HG03457 (cell line): ENCODE measurements around the gene FAM24A.
"Not testable (repeated sequence)": the region's sequence is repeated elsewhere in the genome, so short reads cannot be mapped to it uniquely, and the experiment has no call there.

Experiments
- ATAC-seq: cut with Tn5 transposase; IDR thresholded peaks from one replicate; pipeline ENCODE4 v1.9.1; 2021; ENCODE audit warnings: moderate number of reproducible peaks; ENCODE audit not compliant: unreplicated experiment

FAM24A gene, protein sequence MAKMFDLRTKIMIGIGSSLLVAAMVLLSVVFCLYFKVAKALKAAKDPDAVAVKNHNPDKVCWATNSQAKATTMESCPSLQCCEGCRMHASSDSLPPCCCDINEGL

DNA sequence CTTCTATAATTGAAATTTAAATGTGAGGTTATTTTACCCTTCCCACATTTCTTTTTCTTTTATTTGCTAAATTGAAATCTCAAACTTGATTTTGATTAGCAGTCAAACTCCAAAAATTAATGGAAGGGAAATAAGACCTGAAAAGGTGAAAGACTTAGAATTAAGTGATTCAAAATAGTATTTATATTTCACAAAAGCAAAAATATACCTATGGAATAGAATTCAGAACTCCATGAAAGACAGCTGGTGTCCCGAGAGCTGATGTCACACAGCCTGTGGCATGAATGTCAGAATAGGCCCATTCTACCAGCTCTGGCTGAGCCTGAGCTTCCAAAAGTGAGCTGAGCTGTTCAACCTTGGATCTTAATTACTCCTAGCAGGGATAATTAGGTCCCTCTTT, at the start of gene FAM24A:
Gene FAM24A (plus strand): TSS at position 301 of the 400 bp plus-strand sequence. CDS start 1,025 bp downstream, outside the sequence.
- ATAC-seq = no peak

- ATAC-seq = no peak
These were observed 48.7 kb upstream of the FAM24A start for GRCh38 chr10:122861711-122862161.

GRCh38 chr10:122863216-122864193, 46.9 kb upstream of the FAM24A start:
- no peak for ATAC-seq

- ATAC-seq = no peak
These were observed 46.2 kb upstream of the FAM24A start for GRCh38 chr10:122864194-122864592.

- no peak for ATAC-seq
These were observed 45.5 kb upstream of the FAM24A start for GRCh38 chr10:122864901-122865300.

DNA sequence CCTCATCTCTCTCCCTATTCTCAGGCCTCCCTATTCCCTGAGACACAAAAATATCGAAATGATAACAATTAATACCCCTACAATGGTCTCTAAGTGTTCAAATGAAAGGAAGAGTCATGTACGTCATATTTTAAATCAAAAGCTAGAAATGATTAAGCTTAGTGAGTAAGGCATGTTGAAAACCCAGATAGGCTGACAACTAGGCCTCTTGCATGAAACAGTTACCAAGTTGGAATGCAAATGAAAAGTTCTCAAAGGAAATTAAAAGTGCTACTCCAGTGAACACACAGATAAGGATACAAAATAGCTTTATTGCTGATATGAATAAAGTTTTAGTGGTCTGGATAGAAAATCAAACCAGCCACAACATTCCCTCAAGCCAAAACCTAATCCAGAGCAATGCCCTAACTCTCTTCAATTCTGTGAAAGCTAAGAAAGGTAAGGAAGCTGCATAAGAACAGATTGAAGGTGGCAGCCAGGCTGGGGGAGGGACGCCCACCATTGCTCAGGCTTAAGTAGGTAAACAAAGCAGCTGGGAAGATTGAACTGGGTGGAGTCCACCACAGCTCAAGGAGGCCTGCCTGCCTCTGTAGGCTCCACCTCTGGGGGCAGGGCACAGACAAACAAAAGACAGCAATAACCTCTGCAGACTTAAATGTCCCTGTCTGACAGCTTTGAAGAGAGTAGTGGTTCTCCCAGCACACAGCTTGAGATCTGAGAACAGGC, 43.5 kb upstream of the FAM24A start:
- not testable (repeated sequence) for ATAC-seq

DNA sequence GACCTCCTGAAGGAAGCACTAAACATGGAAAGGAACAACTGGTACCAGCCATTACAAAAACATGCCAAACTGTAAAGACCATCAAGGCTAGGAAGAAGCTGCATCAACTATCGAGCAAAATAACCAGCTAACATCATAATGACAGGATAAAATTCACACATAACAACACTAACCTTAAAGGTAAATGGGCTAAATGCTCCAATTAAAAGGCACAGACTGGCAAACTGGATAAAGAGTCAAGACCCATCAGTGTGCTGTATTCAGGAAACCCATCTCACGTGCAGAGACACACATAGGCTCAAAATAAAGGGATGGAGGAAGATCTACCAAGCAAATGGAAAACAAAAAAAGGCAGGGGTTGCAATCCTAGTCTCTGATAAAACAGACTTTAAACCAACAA, 41.6 kb upstream of the FAM24A start:
- not testable (repeated sequence) for ATAC-seq

- ATAC-seq = not testable (repeated sequence)
These were observed 38.5 kb upstream of the FAM24A start for GRCh38 chr10:122871947-122872346.

- no peak for ATAC-seq
These were observed 34.5 kb upstream of the FAM24A start for GRCh38 chr10:122875843-122876466.

DNA sequence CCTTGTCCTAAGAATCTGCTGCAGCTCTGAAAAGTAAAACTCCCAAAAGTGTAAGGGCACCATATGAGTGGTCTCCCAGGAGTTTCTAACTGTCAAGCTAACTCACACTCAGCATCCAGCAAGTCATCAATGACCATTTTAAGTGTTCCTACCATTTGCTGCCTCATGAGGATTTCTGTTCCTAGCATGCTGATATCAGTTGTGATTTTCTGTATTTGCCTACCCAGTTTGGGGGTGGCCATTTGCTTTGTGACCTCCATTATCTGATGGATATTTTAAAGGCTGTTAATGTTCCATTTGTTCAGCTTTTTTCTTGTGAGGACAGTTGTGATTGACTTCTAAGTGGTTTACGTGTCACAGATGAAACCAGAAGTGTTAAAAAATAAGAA, 33.9 kb upstream of the FAM24A start:
- ATAC-seq = no peak

GRCh38 chr10:122877264-122877663, 33.1 kb upstream of the FAM24A start:
- no peak for ATAC-seq

- ATAC-seq = peak; percentile 7
These were observed 31.5 kb upstream of the FAM24A start for GRCh38 chr10:122878799-122879338.

DNA sequence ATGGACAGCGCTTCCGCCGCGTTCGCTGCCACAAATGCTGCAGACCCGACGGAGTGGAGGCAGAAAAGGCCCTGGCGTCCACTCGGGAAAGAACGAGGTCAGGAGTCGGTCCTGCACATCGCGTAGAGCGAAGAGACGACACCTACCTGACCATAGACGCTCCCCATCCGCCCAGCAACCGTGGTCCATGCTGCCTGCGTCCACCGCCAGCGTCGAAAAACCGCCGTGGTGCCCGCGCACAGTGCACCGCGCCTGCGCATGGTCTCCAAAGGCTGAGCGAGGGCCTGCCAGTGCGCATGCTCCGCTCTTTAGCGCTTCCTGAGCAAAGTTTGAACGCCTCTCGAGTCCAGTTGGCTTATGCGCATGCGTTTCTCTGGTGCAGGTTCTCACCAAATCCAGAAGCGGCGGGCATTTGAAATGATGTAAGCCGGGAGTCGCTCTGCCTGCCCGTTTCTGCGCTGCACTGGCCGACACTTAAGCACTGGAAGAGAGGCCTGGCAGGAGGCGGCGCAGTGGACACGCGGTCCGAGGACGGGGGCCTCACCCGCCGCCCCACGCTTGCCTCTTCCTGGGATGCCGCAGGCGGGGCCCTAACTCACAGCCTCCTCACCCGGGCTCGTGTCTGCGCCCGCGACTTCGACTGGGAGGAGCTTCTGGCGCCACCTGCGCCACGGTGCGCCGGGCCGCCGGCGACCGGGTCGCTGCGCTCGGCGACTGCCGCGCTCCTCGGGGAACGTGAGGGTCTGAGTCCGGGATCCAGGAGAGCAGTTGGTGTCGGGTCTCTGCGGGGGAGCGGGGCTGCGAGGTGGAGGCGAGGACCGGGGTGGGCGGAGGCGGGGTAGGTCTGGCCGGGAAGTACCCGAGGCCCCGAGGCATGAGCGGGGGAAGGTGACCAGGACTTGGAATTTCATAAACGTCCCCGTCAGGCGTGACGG, 30.8 kb upstream of the FAM24A start, which contains the start of gene FAM24B:
Gene FAM24B (minus strand): TSS at position 243 of the 935 bp plus-strand sequence. CDS start 29,066 bp downstream, outside the sequence.
- ATAC-seq = peak; percentile 67

DNA sequence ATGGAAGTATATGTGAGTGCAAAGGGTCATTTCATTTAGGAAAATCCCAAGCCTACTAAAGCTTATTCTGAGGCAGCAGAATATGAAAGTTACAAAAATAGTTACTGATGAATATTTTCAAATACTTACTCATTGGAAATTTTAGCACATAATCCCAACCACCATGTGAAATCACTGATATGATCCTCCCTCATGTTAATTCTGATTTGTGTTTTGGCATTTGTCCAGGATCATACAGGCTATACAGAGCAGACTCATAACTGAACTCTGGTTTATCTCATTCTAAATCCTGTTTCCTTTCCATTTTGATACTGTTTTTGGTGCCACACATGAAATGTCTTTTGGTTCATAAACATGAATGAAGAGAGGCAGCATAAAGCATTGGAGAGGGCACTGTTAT, 27.6 kb upstream of the FAM24A start:
- ATAC-seq = no peak

DNA sequence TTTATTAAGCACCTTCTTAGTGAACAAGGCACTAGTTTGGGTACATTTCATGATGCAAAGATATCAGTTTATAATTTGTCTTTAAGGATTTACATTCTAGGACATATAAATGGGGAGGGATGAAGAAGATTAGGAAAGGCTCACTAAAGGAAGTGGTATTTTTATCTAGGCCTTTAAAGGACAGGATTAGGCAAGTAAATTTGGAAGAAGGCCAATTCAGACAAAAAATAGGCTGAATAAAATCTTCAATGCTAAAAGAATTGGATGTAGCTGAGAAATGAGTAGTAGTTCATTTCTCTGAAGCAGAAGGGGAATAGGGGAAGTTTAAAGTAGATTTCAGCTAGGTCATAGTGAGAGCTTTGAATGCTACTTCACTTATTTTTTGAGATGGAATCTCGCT, 26.2 kb upstream of the FAM24A start:
- ATAC-seq = no peak

DNA sequence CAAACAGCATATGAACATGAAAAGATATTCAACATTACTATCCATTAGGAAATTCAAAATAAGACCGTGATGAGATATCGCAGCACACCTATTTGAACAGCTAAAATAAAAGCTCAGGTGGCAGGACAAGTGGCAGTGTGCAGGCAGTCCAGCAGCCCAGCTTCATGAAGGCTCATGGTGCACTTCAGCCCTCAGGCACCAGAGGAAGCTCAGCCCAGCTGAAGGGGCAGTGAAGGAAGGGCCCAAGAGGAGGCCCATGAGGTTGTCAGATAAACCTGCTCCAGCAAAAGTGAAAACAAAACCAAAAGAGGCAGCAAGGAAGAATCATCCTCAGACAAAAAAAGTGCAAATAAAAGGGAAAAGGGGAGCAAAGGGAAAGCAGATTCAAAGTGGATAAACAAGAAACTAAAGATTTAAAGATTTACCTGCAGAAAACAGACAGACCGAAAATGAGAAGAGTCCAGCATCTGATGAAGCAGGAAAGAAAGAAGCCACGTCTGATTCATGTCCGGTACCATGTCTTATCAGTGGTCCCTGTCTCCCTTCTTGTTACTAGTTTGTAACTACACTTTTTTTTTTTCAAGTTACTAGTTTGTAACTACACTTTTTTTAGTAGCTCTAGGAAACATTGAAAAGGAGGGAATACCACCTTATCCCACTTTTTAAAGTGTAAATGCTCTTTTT, 16.0 kb upstream of the FAM24A start:
- ATAC-seq = no peak

- ATAC-seq = not testable (repeated sequence)
These were observed 6.5 kb upstream of the FAM24A start for GRCh38 chr10:122903861-122904260.

DNA sequence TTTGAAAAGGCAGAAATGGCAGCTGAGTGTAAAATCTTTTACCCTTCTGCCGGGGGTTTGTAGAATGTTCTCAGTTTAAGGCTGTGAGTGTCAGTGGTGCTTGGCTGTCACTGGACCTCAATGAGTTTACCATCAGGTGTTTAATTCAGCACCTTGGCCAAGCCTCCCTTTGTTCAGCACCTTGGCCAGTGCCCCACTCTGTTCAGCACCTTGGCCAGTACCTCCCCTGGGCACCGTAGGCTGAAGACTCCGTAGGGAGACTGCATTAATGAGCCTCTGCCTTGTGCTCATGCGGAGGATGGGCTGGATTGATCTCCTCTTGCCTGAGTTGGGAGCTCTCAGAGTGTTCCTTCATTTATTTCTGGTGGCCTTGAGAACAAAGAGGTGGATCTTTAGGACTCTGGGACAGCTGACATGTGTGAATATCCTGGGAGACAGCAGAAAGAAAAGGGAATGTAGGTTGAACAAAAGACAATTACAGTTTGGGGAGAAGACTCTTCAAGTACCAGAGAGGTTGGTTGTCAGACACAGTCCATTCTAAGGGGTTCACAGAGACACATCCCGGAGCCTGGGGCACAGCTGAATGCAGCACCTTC, 1.6 kb downstream of the FAM24A start:
- ATAC-seq = no peak

- ATAC-seq = no peak
These were observed 5.3 kb downstream of the FAM24A start for GRCh38 chr10:122915700-122916099.
